ENCODE measurements around the gene MOB3A. TPM values are rescaled to one million over a fixed set of nuclear protein-coding genes. Genes with fewer than 3 reads are reported as not detected.

MOB3A gene
- total and polyA plus RNA-seq, 10 of the 15 experiments (the other 5 are each of a cell fraction or from before 2014, with no cell fraction given) = 7.5 to 229 (median 79.4) TPM

GRCh38 chr19:2050349-2050990 lies 45.7 kb downstream of the MOB3A start (continued):
- TF ChIP-seq PRDM15 (CRISPR knock-in tag; IDR thresholded peaks at IDR 0.05) (no peak), POLR2AphosphoS2 (IDR thresholded peaks at IDR 0.05; ENCODE audit: low read depth, low read length) (no peak; the same call in 1 of the 2 replicates), CHD1 (IDR thresholded peaks at IDR 0.05; ENCODE audit: low read depth, low read length) (0 out of 2 replicates have a peak, but pooled peaks have one; percentile 61), SRF (IDR thresholded peaks at IDR 0.05; ENCODE audit: low read depth in 2 of 2, low read length in 2 of 2) (no peak), EZH2 (IDR thresholded peaks at IDR 0.05; ENCODE audit: borderline replicate concordance, control insufficient read depth, low read depth, low read length) (no peak), NR2C1 (IDR thresholded peaks at IDR 0.05) (no peak), USF2 (IDR thresholded peaks at IDR 0.05; ENCODE audit: borderline replicate concordance, low read depth, low read length) (no peak), MLLT1 (IDR thresholded peaks at IDR 0.05) (peak; percentile 51; the same call in 1 of the 2 replicates), ZBTB4 (CRISPR knock-in tag; IDR thresholded peaks at IDR 0.05) (no peak), CBFB (IDR thresholded peaks at IDR 0.05; ENCODE audit: low read depth) (no peak), E2F4 (IDR thresholded peaks at IDR 0.05; ENCODE audit: low read depth, low read length) (no peak), ZZZ3 (IDR thresholded peaks at IDR 0.05; ENCODE audit: control insufficient read depth, insufficient read length, low read depth) (no peak), CHD2 (IDR thresholded peaks at IDR 0.05; ENCODE audit: borderline replicate concordance, low read depth, low read length) (no peak), CREB1 (IDR thresholded peaks at IDR 0.05; ENCODE audit: low read depth) (peak; percentile 1), DPF2 (IDR thresholded peaks at IDR 0.05) (no peak; the same call in 1 of the 2 replicates), STAT3 (IDR thresholded peaks at IDR 0.05; ENCODE audit: low read depth, low read length) (no peak), MXI1 (IDR thresholded peaks at IDR 0.05; ENCODE audit: low read depth, low read length) (0 out of 2 replicates have a peak, but pooled peaks have one; percentile 16), RUNX3 (IDR thresholded peaks at IDR 0.05; ENCODE audit: low read length) (no peak), ATF3 (IDR thresholded peaks at IDR 0.05; ENCODE audit: borderline replicate concordance, extremely low read depth, low read depth, low read length) (no peak)

Measured in GM12878 (cell line).